SH-SY5Y (cell line): ENCODE results near the gene ELK3.

Experiments used
- GATA2 ChIP-seq: IDR thresholded peaks from 2 replicates; pipeline ENCODE4 v1.6.1; 2011; ENCODE audit warnings: mild to moderate bottlenecking, low read depth, low read length
- GATA3 ChIP-seq: IDR thresholded peaks from 2 replicates; pipeline ENCODE4 v1.6.1; 2011; ENCODE audit warnings: low read depth, mild to moderate bottlenecking, low read length, moderate library complexity

DNA sequence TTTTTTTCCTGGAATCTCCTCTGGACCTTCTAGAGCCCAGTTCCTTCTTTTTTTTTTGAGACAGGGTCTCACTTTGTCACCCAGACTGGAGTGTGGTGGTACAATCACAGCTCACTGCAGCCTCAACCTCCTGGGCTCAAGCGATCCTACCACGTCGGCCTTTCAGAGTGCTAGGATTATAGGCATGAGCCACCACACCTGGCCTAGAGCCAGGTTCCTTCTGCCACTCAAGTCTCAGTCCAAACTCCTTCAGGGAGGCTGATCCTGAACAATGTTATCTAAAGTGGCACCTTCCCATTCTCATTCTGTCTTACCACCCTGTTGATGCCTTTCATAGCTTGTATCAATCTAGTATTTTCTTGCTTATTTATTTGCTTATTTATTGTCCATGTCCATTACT, 22.3 kb upstream of the ELK3 start:
- no peak for TF ChIP-seq GATA3
- TF ChIP-seq GATA2, result no peak
